Retinal pigment epithelial cell (primary cell): ENCODE results near the gene ARSD.

Source experiments
- DNase-seq: peaks from one replicate; pipeline ENCODE4 v3.0.0-alpha.2; 2010; ENCODE audit warnings: low read depth
- H3K4me3 ChIP-seq: 2 replicates; pipeline ENCODE4 v1.5.1; 2011; ENCODE audit warnings: mild to moderate bottlenecking, low read length, control low read depth, moderate library complexity
- CTCF ChIP-seq: conservative IDR thresholded peaks from 2 replicates; pipeline ENCODE4 v1.5.1; 2011; ENCODE audit warnings: low read depth, low read length, control low read depth, inconsistent platforms

The ARSD gene

GRCh38 chrX:2874222-2875135 is 54.7 kb downstream of the ARSD start:
- no peak for TF ChIP-seq CTCF
- DNase-seq, result no peak
- H3K4me3 ChIP-seq, result no peak overlapping the region

GRCh38 chrX:2872671-2873277 is 56.4 kb downstream of the ARSD start:
- no peak for DNase-seq
- TF ChIP-seq CTCF, result no peak
- no peak overlapping the region for H3K4me3 ChIP-seq

- DNase-seq, result no peak
- no peak for TF ChIP-seq CTCF
- H3K4me3 ChIP-seq, result no peak overlapping the region
Observed at GRCh38 chrX:2871831-2872230, 57.3 kb downstream of the ARSD start.

GRCh38 chrX:2870650-2871049 is 58.5 kb downstream of the ARSD start:
- DNase-seq, result no peak
- no peak overlapping the region for H3K4me3 ChIP-seq
- TF ChIP-seq CTCF, result no peak

GRCh38 chrX:2867206-2867605 is 61.9 kb downstream of the ARSD start:
- no peak overlapping the region for H3K4me3 ChIP-seq
- DNase-seq, result no peak
- no peak for TF ChIP-seq CTCF

GRCh38 chrX:2863646-2864045 is 65.5 kb downstream of the ARSD start:
- TF ChIP-seq CTCF, result no peak
- DNase-seq, result no peak
- H3K4me3 ChIP-seq, result no peak overlapping the region

- TF ChIP-seq CTCF, result no peak
- no peak for DNase-seq
- no peak overlapping the region for H3K4me3 ChIP-seq
Observed at GRCh38 chrX:2862404-2862803, 66.7 kb downstream of the ARSD start.
